Dendritic cell treated with granulocyte-macrophage colony-stimulating factor and Interleukin-4, amounts not matched to agents 40 ng/mL and 50 ng/mL, for 4 days (primary cell): ENCODE data around the gene JDP2.

Source experiments
- H3K27ac Mint-ChIP-seq: one replicate; pipeline ENCODE4 v1.8.0; 2022; ENCODE audit warnings: mild to moderate bottlenecking, mixed read lengths
- H3K27me3 Mint-ChIP-seq: one replicate; pipeline ENCODE4 v1.8.0; 2022; ENCODE audit warnings: mild to moderate bottlenecking, mixed read lengths
- H3K36me3 Mint-ChIP-seq: one replicate; pipeline ENCODE4 v1.8.0; 2022; ENCODE audit warnings: low read depth, mixed read lengths
- H3K4me1 Mint-ChIP-seq: one replicate; pipeline ENCODE4 v1.8.0; 2022; ENCODE audit warnings: low read depth, mixed read lengths
- H3K4me3 Mint-ChIP-seq: one replicate; pipeline ENCODE4 v1.8.0; 2022; ENCODE audit warnings: mild to moderate bottlenecking, moderate library complexity, mixed read lengths
- H3K9me3 Mint-ChIP-seq: one replicate; pipeline ENCODE4 v1.8.0; 2022; ENCODE audit warnings: mixed read lengths
- intact Hi-C: fragments of 100-400 bp; cut with micrococcal nuclease; formaldehyde crosslinking; loops from one replicate; pipeline ENCODE4 v1.15.0; 2022

The JDP2 gene

GRCh38 chr14:75399321-75399720 is 28.5 kb upstream of the JDP2 start:
- Mint-ChIP-seq H3K9me3 (no peaks in the 10 kb centered on the region), H3K36me3 (no peaks in the 10 kb centered on the region), H3K27ac (peak overlapping the region; percentile 73), H3K27me3 (no peaks in the 10 kb centered on the region), H3K4me1 (peaks cover 31% of the 10 kb centered on the region), H3K4me3 (no peak overlapping the region)
- intact Hi-C loops, result no loop called here

GRCh38 chr14:75399843-75400775 is 27.7 kb upstream of the JDP2 start:
- Mint-ChIP-seq H3K9me3 (no peaks in the 10 kb centered on the region), H3K4me3 (no peak overlapping the region), H3K27ac (peak overlapping the region; percentile 73), H3K27me3 (no peaks in the 10 kb centered on the region), H3K36me3 (no peaks in the 10 kb centered on the region), H3K4me1 (peaks cover 31% of the 10 kb centered on the region)
- intact Hi-C loops, result no loop called here

- no peaks in the 10 kb centered on the region for H3K36me3 Mint-ChIP-seq
Observed at GRCh38 chr14:75401361-75401760, 26.5 kb upstream of the JDP2 start.

GRCh38 chr14:75402867-75403413 is 24.9 kb upstream of the JDP2 start:
- Mint-ChIP-seq H3K4me1 (peaks cover 40% of the 10 kb centered on the region), H3K27ac (no peak overlapping the region), H3K27me3 (no peaks in the 10 kb centered on the region), H3K36me3 (no peaks in the 10 kb centered on the region), H3K4me3 (no peak overlapping the region), H3K9me3 (no peaks in the 10 kb centered on the region)
- intact Hi-C loops, result no loop called here

More at GRCh38 chr14:75401361-75401760, 26.5 kb upstream of the JDP2 start:
- H3K9me3 Mint-ChIP-seq, result no peaks in the 10 kb centered on the region
- H3K27me3 Mint-ChIP-seq, result no peaks in the 10 kb centered on the region
- peaks cover 33% of the 10 kb centered on the region for H3K4me1 Mint-ChIP-seq
- intact Hi-C loops, result no loop called here
- H3K27ac Mint-ChIP-seq, result peak overlapping the region; percentile 73
- no peak overlapping the region for H3K4me3 Mint-ChIP-seq

GRCh38 chr14:75404847-75405246 is 23.0 kb upstream of the JDP2 start:
- peaks cover 36% of the 10 kb centered on the region for H3K4me1 Mint-ChIP-seq
- H3K27ac Mint-ChIP-seq, result no peak overlapping the region
- peaks cover 2% of the 10 kb centered on the region for H3K27me3 Mint-ChIP-seq
- no peaks in the 10 kb centered on the region for H3K9me3 Mint-ChIP-seq
- intact Hi-C loops, result no loop called here
- H3K36me3 Mint-ChIP-seq, result no peaks in the 10 kb centered on the region
- no peak overlapping the region for H3K4me3 Mint-ChIP-seq

- Mint-ChIP-seq H3K27ac (no peak overlapping the region), H3K9me3 (no peaks in the 10 kb centered on the region), H3K4me3 (no peak overlapping the region), H3K4me1 (peaks cover 23% of the 10 kb centered on the region), H3K27me3 (peaks cover 2% of the 10 kb centered on the region), H3K36me3 (no peaks in the 10 kb centered on the region)
- intact Hi-C loops, result no loop called here
Observed at GRCh38 chr14:75406102-75406501, 21.7 kb upstream of the JDP2 start.

- intact Hi-C loops, result no loop called here
- Mint-ChIP-seq H3K4me3 (no peak overlapping the region), H3K27ac (no peak overlapping the region), H3K4me1 (peaks cover 16% of the 10 kb centered on the region), H3K27me3 (peaks cover 2% of the 10 kb centered on the region), H3K9me3 (no peaks in the 10 kb centered on the region), H3K36me3 (no peaks in the 10 kb centered on the region)
Observed at GRCh38 chr14:75406856-75407255, 21.0 kb upstream of the JDP2 start.

- no peaks in the 10 kb centered on the region for H3K9me3 Mint-ChIP-seq
- H3K36me3 Mint-ChIP-seq, result no peaks in the 10 kb centered on the region
- H3K27me3 Mint-ChIP-seq, result peaks cover 2% of the 10 kb centered on the region
- intact Hi-C loops, result no loop called here
- H3K4me1 Mint-ChIP-seq, result peaks cover 21% of the 10 kb centered on the region
- H3K27ac Mint-ChIP-seq, result peak overlapping the region; percentile 35
- H3K4me3 Mint-ChIP-seq, result no peak overlapping the region
Observed at GRCh38 chr14:75409316-75410205, 18.3 kb upstream of the JDP2 start.

- no peak overlapping the region for H3K4me3 Mint-ChIP-seq
- H3K27ac Mint-ChIP-seq, result no peak overlapping the region
- H3K27me3 Mint-ChIP-seq, result peaks cover 2% of the 10 kb centered on the region
- H3K9me3 Mint-ChIP-seq, result no peaks in the 10 kb centered on the region
- no peaks in the 10 kb centered on the region for H3K36me3 Mint-ChIP-seq
- intact Hi-C loops, result no loop called here
- H3K4me1 Mint-ChIP-seq, result peaks cover 20% of the 10 kb centered on the region
Observed at GRCh38 chr14:75411214-75411540, 16.6 kb upstream of the JDP2 start.

GRCh38 chr14:75413013-75413412 is 14.8 kb upstream of the JDP2 start:
- H3K27ac Mint-ChIP-seq, result no peak overlapping the region
- H3K9me3 Mint-ChIP-seq, result no peaks in the 10 kb centered on the region
- no peaks in the 10 kb centered on the region for H3K36me3 Mint-ChIP-seq
- no peak overlapping the region for H3K4me3 Mint-ChIP-seq
- intact Hi-C loops, result no loop called here
- peaks cover 2% of the 10 kb centered on the region for H3K27me3 Mint-ChIP-seq
- H3K4me1 Mint-ChIP-seq, result peaks cover 11% of the 10 kb centered on the region

GRCh38 chr14:75417674-75418073 is 10.1 kb upstream of the JDP2 start:
- Mint-ChIP-seq H3K9me3 (no peaks in the 10 kb centered on the region), H3K4me3 (no peak overlapping the region), H3K4me1 (peaks cover 26% of the 10 kb centered on the region), H3K27ac (no peak overlapping the region), H3K27me3 (no peaks in the 10 kb centered on the region), H3K36me3 (no peaks in the 10 kb centered on the region)
- intact Hi-C loops, result no loop called here

- intact Hi-C loops, result no loop called here
- Mint-ChIP-seq H3K4me1 (peaks cover 22% of the 10 kb centered on the region), H3K36me3 (no peaks in the 10 kb centered on the region), H3K4me3 (no peak overlapping the region), H3K27me3 (no peaks in the 10 kb centered on the region), H3K27ac (peak overlapping the region; percentile 60), H3K9me3 (no peaks in the 10 kb centered on the region)
Observed at GRCh38 chr14:75418850-75419768, 8.7 kb upstream of the JDP2 start.

- H3K27ac Mint-ChIP-seq, result no peak overlapping the region
- H3K4me1 Mint-ChIP-seq, result peaks cover 37% of the 10 kb centered on the region
- no peaks in the 10 kb centered on the region for H3K27me3 Mint-ChIP-seq
- intact Hi-C loops, result loop anchor here (10.0 kb wide), 1 partner anchor 287 kb away; no protein-coding TSS in a partner anchor
- H3K4me3 Mint-ChIP-seq, result no peak overlapping the region
- no peaks in the 10 kb centered on the region for H3K36me3 Mint-ChIP-seq
- H3K9me3 Mint-ChIP-seq, result no peaks in the 10 kb centered on the region
Observed at GRCh38 chr14:75422169-75422568, 5.7 kb upstream of the JDP2 start.
